Thyroid gland (tissue), 4 donors: Measurements from ENCODE around the gene SETDB2.

ENCODE experiments used
- CTCF ChIP-seq, 6 experiments: fragments of 200-600 bp in 3 of 6; fragments of 450-650 bp in 3 of 6; sonication (generic) in 3 of 6; IDR thresholded peaks; one replicate each; pipeline ENCODE4 v1.5.1; 2016 to 2019; ENCODE audit warnings: antibody characterized with exemption in 6 of 6, mild to moderate bottlenecking in 2 of 6, inconsistent platforms in 1 of 6, moderate library complexity in 1 of 6
- POLR2A ChIP-seq, 2 donors: fragments of 450-650 bp; IDR thresholded peaks; one replicate each; pipeline ENCODE4 v1.6.1; 2017; ENCODE audit warnings: antibody characterized with exemption in 2 of 2, mild to moderate bottlenecking in 2 of 2, moderate library complexity in 1 of 2

- TF ChIP-seq CTCF (IDR thresholded peaks at IDR 0.05) (no peak), POLR2A (IDR thresholded peaks at IDR 0.05) (no peak)
These were observed 20.7 kb downstream of the SETDB2 start for GRCh38 chr13:49464621-49465325.
